Cardiac muscle cell (in vitro differentiated cells and primary cell): ENCODE data around the gene RASSF6. TPM values are rescaled to one million over a fixed set of nuclear protein-coding genes. Genes with fewer than 3 reads are reported as not detected.

ENCODE experiments used
- DNase-seq, 2 donors: peaks; one replicate each; pipeline versions ENCODE4 v3.0.0 to v3.0.0-alpha.2; 2010 to 2017; ENCODE audit warnings: low read depth in 1 of 2, low spot score in 1 of 2
- H3K27ac ChIP-seq: fragments of 200-600 bp; sonication (generic); 2 replicates; pipeline ENCODE4 v1.5.1; 2016
- H3K27me3 ChIP-seq: fragments of 200-600 bp; sonication (generic); 2 replicates; pipeline ENCODE4 v1.6.0; 2016; ENCODE audit warnings: control low read depth
- H3K36me3 ChIP-seq: fragments of 200-600 bp; sonication (generic); 2 replicates; pipeline ENCODE4 v1.5.1; 2016; ENCODE audit warnings: control low read depth
- H3K4me1 ChIP-seq: fragments of 200-600 bp; sonication (generic); 2 replicates; pipeline ENCODE4 v1.8.1; 2017; ENCODE audit warnings: low read depth, mild to moderate bottlenecking, mixed run types
- H3K4me3 ChIP-seq: fragments of 200-600 bp; sonication (generic); 2 replicates; pipeline ENCODE4 v1.5.1; 2016; ENCODE audit warnings: mild to moderate bottlenecking
- H3K9me3 ChIP-seq: fragments of 200-600 bp; sonication (generic); 2 replicates; pipeline ENCODE4 v1.5.1; 2017; ENCODE audit warnings: low read depth, mild to moderate bottlenecking, control low read depth
- CTCF ChIP-seq: IDR thresholded peaks from 2 replicates; pipeline ENCODE4 v1.5.1; 2012; ENCODE audit warnings: low read depth, mild to moderate bottlenecking, low read length
- polyA plus RNA-seq: library from polyadenylated mRNA; unstranded; fragments of >200 nt; fragmentation: Nextera tagmentation; extraction: Ambion mirVana; gene quantifications from 2 replicates; pipeline ENCODE4 v1.2.1, GENCODE V29; 2016
- total RNA-seq: library from RNA; depleted of rRNA; stranded (reverse); fragments of >200 nt; gene quantifications from 2 replicates; pipeline ENCODE4 v1.2.3, GENCODE V29; 2016

Gene RASSF6
- total and polyA plus RNA-seq, 2 experiments from 2014 or later = not detected

GRCh38 chr4:73617256-73617655 lies 3.0 kb downstream of the RASSF6 start:
- no peaks in the 10 kb centered on the region for H3K4me1 ChIP-seq
- no peak for TF ChIP-seq CTCF
- H3K4me3 ChIP-seq = no peak overlapping the region
- no peaks in the 10 kb centered on the region for H3K36me3 ChIP-seq
- no peak overlapping the region for H3K27ac ChIP-seq
- no peaks in the 10 kb centered on the region for H3K9me3 ChIP-seq
- DNase-seq = no peak
- peaks cover 22% of the 10 kb centered on the region for H3K27me3 ChIP-seq

GRCh38 chr4:73615613-73616012 lies 4.6 kb downstream of the RASSF6 start:
- no peak overlapping the region for H3K27ac ChIP-seq
- peak in 1 of 2 donors; percentile 36 for DNase-seq
- no peaks in the 10 kb centered on the region for H3K36me3 ChIP-seq
- peaks cover 22% of the 10 kb centered on the region for H3K27me3 ChIP-seq
- H3K4me1 ChIP-seq = no peaks in the 10 kb centered on the region
- no peak overlapping the region for H3K4me3 ChIP-seq
- H3K9me3 ChIP-seq = no peaks in the 10 kb centered on the region
- no peak for TF ChIP-seq CTCF

GRCh38 chr4:73614311-73614867 lies 5.8 kb downstream of the RASSF6 start:
- no peak overlapping the region for H3K4me3 ChIP-seq
- TF ChIP-seq CTCF = no peak
- no peak for DNase-seq
- H3K36me3 ChIP-seq = no peaks in the 10 kb centered on the region
- H3K9me3 ChIP-seq = no peaks in the 10 kb centered on the region
- no peaks in the 10 kb centered on the region for H3K4me1 ChIP-seq
- H3K27ac ChIP-seq = no peak overlapping the region
- peaks cover 18% of the 10 kb centered on the region for H3K27me3 ChIP-seq

- peaks cover 5% of the 10 kb centered on the region for H3K27me3 ChIP-seq
- no peak for DNase-seq
- no peaks in the 10 kb centered on the region for H3K9me3 ChIP-seq
- no peaks in the 10 kb centered on the region for H3K4me1 ChIP-seq
- TF ChIP-seq CTCF = no peak
- H3K4me3 ChIP-seq = no peak overlapping the region
- H3K36me3 ChIP-seq = no peaks in the 10 kb centered on the region
- H3K27ac ChIP-seq = no peak overlapping the region
Measured at GRCh38 chr4:73613130-73613529, 7.1 kb downstream of the RASSF6 start.

- H3K27ac ChIP-seq = no peak overlapping the region
- no peak for DNase-seq
- no peak for TF ChIP-seq CTCF
- H3K27me3 ChIP-seq = peaks cover 3% of the 10 kb centered on the region
- H3K4me1 ChIP-seq = no peaks in the 10 kb centered on the region
- no peaks in the 10 kb centered on the region for H3K36me3 ChIP-seq
- no peak overlapping the region for H3K4me3 ChIP-seq
- no peaks in the 10 kb centered on the region for H3K9me3 ChIP-seq
Measured at GRCh38 chr4:73612032-73612431, 8.2 kb downstream of the RASSF6 start.
